K562 (cell line): ENCODE data around the gene DNAAF8. TPM values are rescaled to one million over a fixed set of nuclear protein-coding genes. Genes with fewer than 3 reads are reported as not detected.

Experiments used
- MTF1 ChIP-seq: fragments of 250-450 bp; sonication (Bioruptor Pico); IDR thresholded peaks from 2 replicates; pipeline ENCODE4 v1.9.0; 2021; ENCODE audit warnings: moderate library complexity, mild to moderate bottlenecking, inconsistent platforms, borderline replicate concordance
- POLR2A ChIP-seq: fragments of 450-650 bp; conservative IDR thresholded peaks from 2 replicates; pipeline ENCODE4 v1.6.1; 2016
- ZKSCAN1 ChIP-seq: fragments of 150-350 bp; IDR thresholded peaks from 2 replicates; pipeline ENCODE4 v1.6.1; 2016; ENCODE audit warnings: low read depth, low read length
- ZNF316 ChIP-seq: fragments of 450-650 bp; IDR thresholded peaks from 2 replicates; pipeline ENCODE4 v1.6.1; 2016
- ZNF609 ChIP-seq: sonication (generic); formaldehyde crosslinking; IDR thresholded peaks from 2 replicates; pipeline ENCODE4 v1.8.1; 2023; ENCODE audit warnings: missing genetic modification reagents, mild to moderate bottlenecking, borderline replicate concordance
- polyA plus RNA-seq, 8 experiments: library from polyadenylated mRNA; depleted of rRNA in 4 of 8; stranded (reverse) in 5 of 8; unstranded in 3 of 8; fragments of >200 nt; fragmentation: Nextera tagmentation in 2 of 8; fragmentation: Illumina TruSeq in 1 of 8; extraction: Ambion mirVana in 2 of 8; extraction: Trizol in 1 of 8; gene quantifications; 2 replicates each; pipeline versions ENCODE4 v1.2.1 to v1.2.3, GENCODE V29; 2011 to 2014; ENCODE audit warnings: inconsistent platforms in 1 of 8, missing spikeins in 1 of 8
- total RNA-seq, 7 experiments: library from RNA; depleted of rRNA in 6 of 7; stranded (reverse); fragments of >200 nt in 6 of 7; fragmentation: Illumina TruSeq in 2 of 7; extraction: Trizol in 2 of 7; gene quantifications; 2 replicates each; pipeline versions ENCODE4 v1.2.1 to v1.2.3, GENCODE V29; 2011 to 2021; ENCODE audit warnings: low replicate concordance in 1 of 7

The DNAAF8 gene
- total and polyA plus RNA-seq, 9 of the 15 experiments (the other 6 are each of a cell fraction or from before 2014, with no cell fraction given) = 0.04 to 0.12 (median 0.10) TPM; not detected in 6

DNA sequence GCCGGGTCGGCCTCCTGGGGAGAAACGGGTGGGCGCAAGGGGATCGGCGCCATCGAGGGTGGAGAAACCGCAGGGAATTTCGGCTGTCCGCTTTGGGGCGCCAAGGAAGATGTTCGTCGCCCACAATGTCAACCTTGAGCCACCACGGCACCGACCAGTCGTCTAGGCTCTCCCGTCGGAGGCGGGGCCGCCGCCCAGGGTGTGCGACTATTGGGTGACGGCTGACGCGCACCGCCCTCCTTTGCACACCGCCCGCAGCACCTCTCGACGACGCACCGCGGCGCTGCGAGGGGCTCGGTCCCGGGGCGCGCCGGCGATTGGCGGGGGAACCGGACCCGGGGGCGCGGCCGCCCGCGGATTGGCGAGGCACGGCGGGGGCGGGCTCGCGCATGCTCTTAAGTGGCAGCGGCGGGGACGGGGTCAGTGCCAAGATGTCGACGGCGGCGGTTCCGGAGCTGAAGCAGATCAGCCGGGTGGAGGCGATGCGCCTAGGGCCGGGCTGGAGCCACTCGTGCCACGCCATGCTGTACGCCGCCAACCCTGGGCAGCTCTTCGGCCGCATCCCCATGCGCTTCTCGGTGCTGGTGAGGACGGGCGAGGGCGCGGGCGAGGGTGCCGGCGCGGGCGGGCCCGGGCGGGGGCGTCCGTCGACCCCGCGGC is 40.9 kb upstream of the DNAAF8 start, which contains the start of gene NUDT16L1 (continued):
- TF ChIP-seq ZNF609 (CRISPR knock-in tag) (no peak), MTF1 (CRISPR knock-in tag) (peak; percentile 89; the same call in 1 of the 2 replicates), POLR2A (peak; percentile 75), ZKSCAN1 (no peak), ZNF316 (no peak)
